ENCODE measurements around the gene RABGAP1L. TPM values are rescaled to one million over a fixed set of nuclear protein-coding genes. Genes with fewer than 3 reads are reported as not detected.

The RABGAP1L gene
- total RNA-seq, 1 donor from 2014 or later: 46.0 TPM

- TF ChIP-seq EZH2 (IDR thresholded peaks at IDR 0.05) (no peak), CTCF (IDR thresholded peaks at IDR 0.05) (no peak), EZH2phosphoT487 (IDR thresholded peaks at IDR 0.05) (no peak)
- Histone ChIP-seq H3K4me2 (no peak overlapping the region), H3K4me3 (no peak overlapping the region), H3K36me3 (no peaks in the 10 kb centered on the region), H3K27ac (no peak overlapping the region), H3K27me3 (no peaks in the 10 kb centered on the region), H3K9ac (no peak overlapping the region), H2AFZ (replicated peaks) (no peak overlapping the region), H3K4me1 (no peaks in the 10 kb centered on the region), H3K79me2 (ENCODE audit: low read depth) (no peaks in the 10 kb centered on the region), H3F3A (ENCODE audit: low read depth) (peaks cover 4% of the 10 kb centered on the region), H4K20me1 (ENCODE audit: low read depth) (no peaks in the 10 kb centered on the region), H3K9me3 (ENCODE audit: low read depth) (no peaks in the 10 kb centered on the region)
- Mint-ChIP-seq H3K9me3 (no peaks in the 10 kb centered on the region), H3K4me1 (no peaks in the 10 kb centered on the region), H3K36me3 (peaks cover 2% of the 10 kb centered on the region), H3K27me3 (ENCODE audit: insufficient read depth, low read depth) (no peaks in the 10 kb centered on the region), H3K4me3 (no peak overlapping the region), H3K27ac (no peak overlapping the region)
- DNase-seq (ENCODE audit: low spot score): no peak
These were observed 832.2 kb downstream of the RABGAP1L start for GRCh38 chr1:174991473-174991872.

- H3K4me2 ChIP-seq: no peak overlapping the region
- H3K9ac ChIP-seq: no peak overlapping the region
- Mint-ChIP-seq H3K9me3 (no peaks in the 10 kb centered on the region), H3K4me1 (peaks cover 6% of the 10 kb centered on the region), H3K4me3 (no peak overlapping the region), H3K27ac (no peak overlapping the region), H3K36me3 (no peaks in the 10 kb centered on the region), H3K27me3 (ENCODE audit: insufficient read depth, low read depth) (no peaks in the 10 kb centered on the region)
- peaks cover 4% of the 10 kb centered on the region for H3K4me1 ChIP-seq
- H2AFZ ChIP-seq (replicated peaks): no peak overlapping the region
- no peak overlapping the region for H3K4me3 ChIP-seq
- H3K27ac ChIP-seq: no peak overlapping the region
- peaks cover 9% of the 10 kb centered on the region for H3F3A ChIP-seq (ENCODE audit: low read depth)
- H3K27me3 ChIP-seq: no peaks in the 10 kb centered on the region
- TF ChIP-seq EZH2 (IDR thresholded peaks at IDR 0.05): no peak
- TF ChIP-seq CTCF (IDR thresholded peaks at IDR 0.05): no peak
- no peak for TF ChIP-seq EZH2phosphoT487 (IDR thresholded peaks at IDR 0.05)
- H3K79me2 ChIP-seq (ENCODE audit: low read depth): peaks cover 8% of the 10 kb centered on the region
- H3K9me3 ChIP-seq (ENCODE audit: low read depth): no peaks in the 10 kb centered on the region
- H3K36me3 ChIP-seq: no peaks in the 10 kb centered on the region
- H4K20me1 ChIP-seq (ENCODE audit: low read depth): no peaks in the 10 kb centered on the region
- DNase-seq (ENCODE audit: low spot score): no peak
These were observed 835.8 kb downstream of the RABGAP1L start for GRCh38 chr1:174995121-174995520.

GRCh38 chr1:174995916-174996315 lies 836.6 kb downstream of the RABGAP1L start:
- TF ChIP-seq CTCF (IDR thresholded peaks at IDR 0.05): no peak
- TF ChIP-seq EZH2phosphoT487 (IDR thresholded peaks at IDR 0.05): no peak
- no peak for TF ChIP-seq EZH2 (IDR thresholded peaks at IDR 0.05)
- Mint-ChIP-seq H3K27me3 (ENCODE audit: insufficient read depth, low read depth) (no peaks in the 10 kb centered on the region), H3K4me1 (peaks cover 12% of the 10 kb centered on the region), H3K4me3 (no peak overlapping the region), H3K36me3 (no peaks in the 10 kb centered on the region), H3K9me3 (no peaks in the 10 kb centered on the region), H3K27ac (no peak overlapping the region)
- no peak overlapping the region for H2AFZ ChIP-seq (replicated peaks)
- H3K4me2 ChIP-seq: no peak overlapping the region
- H3K9me3 ChIP-seq (ENCODE audit: low read depth): no peaks in the 10 kb centered on the region
- peaks cover 16% of the 10 kb centered on the region for H3K79me2 ChIP-seq (ENCODE audit: low read depth)
- H3K36me3 ChIP-seq: no peaks in the 10 kb centered on the region
- peaks cover 9% of the 10 kb centered on the region for H3F3A ChIP-seq (ENCODE audit: low read depth)
- no peak overlapping the region for H3K27ac ChIP-seq
- no peaks in the 10 kb centered on the region for H3K27me3 ChIP-seq
- no peak overlapping the region for H3K4me3 ChIP-seq
- DNase-seq (ENCODE audit: low spot score): no peak
- H4K20me1 ChIP-seq (ENCODE audit: low read depth): peaks cover 5% of the 10 kb centered on the region
- no peak overlapping the region for H3K9ac ChIP-seq
- H3K4me1 ChIP-seq: peaks cover 4% of the 10 kb centered on the region
